Right lobe of liver (tissue), 6 donors: Measurements from ENCODE around the gene GIT2. TPM values are rescaled to one million over a fixed set of nuclear protein-coding genes. Genes with fewer than 3 reads are reported as not detected.

Experiments used
- ATAC-seq, 4 donors: fragments of 200-7000 bp; cut with Tn5 transposase; one replicate each; pipeline ENCODE4 v1.9.1; 2020; ENCODE audit warnings: mild to moderate bottlenecking in 4 of 4, moderate library complexity in 4 of 4
- DNase-seq, 3 donors: peaks; one replicate each; pipeline ENCODE4 v3.0.0-alpha.2; 2020
- H3K27ac ChIP-seq, 3 donors: fragments of 200-600 bp; one replicate each; pipeline ENCODE4 v1.8.0; 2022
- H3K27me3 ChIP-seq, 2 donors: fragments of 200-600 bp; one replicate each; pipeline ENCODE4 v1.8.0; 2022
- H3K36me3 ChIP-seq, 4 donors: fragments of 200-600 bp; sonication (generic) in 1 of 4; one replicate each; pipeline versions ENCODE4 v1.5.1 to v1.8.0; 2017 to 2022; ENCODE audit warnings: control low read depth in 1 of 4
- H3K4me1 ChIP-seq, 4 donors: fragments of 200-600 bp; sonication (generic) in 1 of 4; one replicate each; pipeline versions ENCODE4 v1.5.1 to v1.8.0; 2017 to 2022; ENCODE audit warnings: control low read depth in 1 of 4
- H3K4me3 ChIP-seq, 3 donors: fragments of 200-600 bp; one replicate each; pipeline ENCODE4 v1.8.0; 2022
- H3K9me3 ChIP-seq, 4 donors: fragments of 200-600 bp; sonication (generic) in 1 of 4; one replicate each; pipeline versions ENCODE4 v1.5.1 to v1.8.0; 2017 to 2022; ENCODE audit warnings: control low read depth in 1 of 4
- CTCF ChIP-seq, 4 donors: fragments of 200-600 bp in 3 of 4; fragments of 450-650 bp in 1 of 4; IDR thresholded peaks; one replicate each; pipeline versions ENCODE4 v1.5.1 to v1.8.0; 2016 to 2022; ENCODE audit warnings: antibody characterized with exemption in 4 of 4, mild to moderate bottlenecking in 2 of 4
- POLR2A ChIP-seq: fragments of 450-650 bp; IDR thresholded peaks from one replicate; pipeline ENCODE4 v1.6.1; 2017; ENCODE audit warnings: antibody characterized with exemption, mild to moderate bottlenecking
- WGBS: methylation state at CpG from one replicate; pipeline ENCODE4 v1.1.6; 2018; ENCODE audit warnings: low coverage, low lambda C conversion rate; ENCODE audit not compliant: insufficient coverage; ENCODE audit errors: missing lambda C conversion rate; 5-methylcytosine and 5-hydroxymethylcytosine counted together
- intact Hi-C, 2 donors: fragments of 100-400 bp; cut with DNase I; formaldehyde crosslinking; loops; one replicate each; pipeline versions ENCODE4 v1.11.2 to v1.14.1; 2022
- total RNA-seq, 6 experiments: library from RNA; depleted of rRNA in 2 of 6; stranded (reverse); fragments of >200 nt in 2 of 6; fragmentation: NEBNext Ultra II Directional in 3 of 6; extraction: Animal tissue kit (Norgen Biotek cat#: 25700) in 3 of 6; gene quantifications; one replicate each; pipeline versions ENCODE4 v1.1.0 to v1.2.4, GENCODE V29; 2016 to 2023
- donor health status: DM: no; HTN: yes; CAD: no.
- donor health status: DM: no; HTN: no; CAD: no.
- donor health status: DM: no; HTN: no; CAD: no.
- donor health status: DM: no; HTN: yes; CAD: no.
- donor health status: DM: no; HTN: yes; CAD: no.

The GIT2 gene
- total RNA-seq, 6 experiments from 2014 or later, result 13.3 to 24.8 (median 16.8) TPM

DNA sequence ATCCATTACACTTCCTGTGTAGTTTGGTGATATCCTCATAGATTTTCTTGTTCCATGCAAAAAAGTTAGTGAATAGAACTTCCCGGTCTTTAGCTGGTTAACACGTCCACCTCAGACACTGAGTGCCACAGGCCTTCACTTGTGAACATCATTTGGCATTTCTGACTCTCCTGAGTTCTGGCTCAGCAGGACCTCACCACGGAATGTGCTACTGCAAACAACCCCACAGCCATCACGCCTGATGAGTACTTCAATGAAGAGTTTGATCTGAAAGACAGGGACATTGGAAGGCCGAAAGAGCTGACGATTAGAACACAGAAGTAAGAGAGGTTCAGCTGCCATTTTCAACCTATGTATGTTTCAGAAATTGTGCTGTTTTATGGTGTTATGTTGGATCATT lies 32.2 kb upstream of the GIT2 start:
- intact Hi-C loops, result no loop called here
- Histone ChIP-seq H3K4me1 (peaks cover 0 to 24% (median 11%) of the 10 kb centered on the region in 4 donors), H3K27me3 (no peaks in the 10 kb centered on the region), H3K27ac (no peak overlapping the region), H3K36me3 (peaks cover 0 to 50% (median 6%) of the 10 kb centered on the region in 4 donors), H3K9me3 (no peaks in the 10 kb centered on the region), H3K4me3 (no peak overlapping the region)
- ATAC-seq (no peak), DNase-seq (no peak)
- WGBS, result 96% methylated on average over 6 of the region's 6 CpGs
- TF ChIP-seq POLR2A (no peak), CTCF (IDR thresholded peaks at IDR 0.05) (no peak)

- Histone ChIP-seq H3K9me3 (no peaks in the 10 kb centered on the region), H3K4me3 (no peak overlapping the region), H3K27ac (peak overlapping the region; percentile 54 to 76 (median 73)), H3K4me1 (peaks cover 0 to 40% (median 15%) of the 10 kb centered on the region in 4 donors), H3K36me3 (peaks cover 0 to 41% (median 7%) of the 10 kb centered on the region in 4 donors), H3K27me3 (no peaks in the 10 kb centered on the region)
- TF ChIP-seq POLR2A, result no peak
- no peak for TF ChIP-seq CTCF (IDR thresholded peaks at IDR 0.05)
- 76% methylated on average over 2 of the region's 2 CpGs for WGBS
- intact Hi-C loops, result no loop called here
- DNase-seq, result no peak
- ATAC-seq, result no peak
These were observed 27.9 kb upstream of the GIT2 start for GRCh38 chr12:110024051-110024450.

DNA sequence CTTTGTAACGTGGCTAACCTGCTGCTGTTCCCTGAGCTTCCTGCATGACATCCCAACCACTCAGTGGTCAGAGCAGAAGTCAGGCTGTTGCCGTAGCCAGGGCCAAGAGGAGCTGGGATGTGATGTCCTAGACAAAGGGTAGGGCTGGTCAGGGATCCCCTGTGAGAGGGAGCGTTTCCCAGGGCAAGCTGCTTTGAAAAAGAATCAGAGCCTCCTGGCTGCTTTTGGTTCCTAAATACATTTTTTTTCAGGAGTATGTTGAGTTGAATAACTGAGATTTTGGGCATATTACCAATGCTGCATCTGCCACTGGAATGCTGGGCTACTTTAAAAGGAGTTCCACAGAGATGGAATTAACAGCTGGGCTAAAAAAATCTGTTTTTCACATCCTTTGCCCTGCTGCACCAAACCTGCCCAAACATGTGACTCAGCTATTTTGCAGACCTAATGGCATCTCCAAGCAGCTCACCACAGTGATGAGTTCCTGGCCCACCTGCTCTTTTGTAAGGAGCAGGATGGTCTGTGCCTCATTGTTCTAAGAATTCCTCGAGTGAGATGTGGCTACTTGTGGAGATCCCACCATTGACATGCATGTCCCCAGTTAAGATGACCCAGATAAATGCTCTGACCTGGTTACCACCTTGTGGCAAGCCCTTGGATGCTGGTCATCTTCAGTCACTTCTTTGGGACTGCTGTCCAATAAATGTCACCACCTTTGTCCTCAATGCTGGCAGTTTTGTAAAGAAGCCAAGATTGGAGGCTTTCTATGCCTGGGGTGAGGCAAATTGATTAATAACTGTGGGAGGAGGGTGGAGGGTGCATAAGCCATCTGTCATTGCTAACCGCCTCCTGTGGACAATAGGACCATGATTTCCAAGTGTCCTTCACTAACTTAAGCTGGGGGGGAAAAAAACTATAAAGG lies 27.2 kb upstream of the GIT2 start:
- Histone ChIP-seq H3K36me3 (peaks cover 0 to 45% (median 12%) of the 10 kb centered on the region in 4 donors), H3K27ac (peak overlapping the region; percentile 54 to 76 (median 73)), H3K4me1 (peaks cover 0 to 40% (median 15%) of the 10 kb centered on the region in 4 donors), H3K4me3 (no peak overlapping the region), H3K27me3 (no peaks in the 10 kb centered on the region), H3K9me3 (no peaks in the 10 kb centered on the region)
- DNase-seq (no peak), ATAC-seq (peak; percentile 60 to 78 (median 74))
- no peak for TF ChIP-seq POLR2A
- no peak for TF ChIP-seq CTCF (IDR thresholded peaks at IDR 0.05)
- WGBS, result 61% methylated on average over 5 of the region's 5 CpGs
- intact Hi-C loops, result no loop called here

GRCh38 chr12:110020956-110021355 lies 24.8 kb upstream of the GIT2 start:
- DNase-seq (no peak), ATAC-seq (no peak)
- Histone ChIP-seq H3K9me3 (no peaks in the 10 kb centered on the region), H3K4me1 (peaks cover 0 to 40% (median 15%) of the 10 kb centered on the region in 4 donors), H3K4me3 (no peak overlapping the region), H3K27me3 (no peaks in the 10 kb centered on the region), H3K36me3 (peaks cover 0 to 46% (median 12%) of the 10 kb centered on the region in 4 donors), H3K27ac (no peak overlapping the region)
- TF ChIP-seq POLR2A (no peak), CTCF (IDR thresholded peaks at IDR 0.05) (no peak)
- 94% methylated on average over 3 of the region's 4 CpGs for WGBS
- intact Hi-C loops, result no loop called here
